Stimulated activated CD8-positive, alpha-beta memory T cell treated with anti-CD3 and anti-CD28 coated beads, Interleukin-7, amount 100 ng/mL, for 24 hours (primary cell): ENCODE results near the gene TRAPPC6A.
A peak's percentile ranks its signal among the peaks of the same experiment; 100 is the strongest.
"Not testable (repeated sequence)": the region's sequence is repeated elsewhere in the genome, so short reads cannot be mapped to it uniquely, and the experiment has no call there.

Experiments used
- DNase-seq: peaks from one replicate; pipeline ENCODE4 v3.0.0-alpha.2; 2020; ENCODE audit warnings: low read depth

Gene TRAPPC6A

GRCh38 chr19:45130888-45131615 is 47.0 kb downstream of the TRAPPC6A start:
- DNase-seq = no peak

- no peak for DNase-seq
Observed at GRCh38 chr19:45130236-45130635, 47.8 kb downstream of the TRAPPC6A start.

- no peak for DNase-seq
Observed at GRCh38 chr19:45128806-45129205, 49.2 kb downstream of the TRAPPC6A start.

GRCh38 chr19:45128146-45128545 is 49.9 kb downstream of the TRAPPC6A start:
- no peak for DNase-seq

- DNase-seq = no peak
Observed at GRCh38 chr19:45126654-45127053, 51.4 kb downstream of the TRAPPC6A start.

- DNase-seq = peak; percentile 61
Observed at GRCh38 chr19:45125975-45126493, 52.0 kb downstream of the TRAPPC6A start.

GRCh38 chr19:45125360-45125759 is 52.7 kb downstream of the TRAPPC6A start:
- no peak for DNase-seq

- no peak for DNase-seq
Observed at GRCh38 chr19:45124021-45124420, 54.0 kb downstream of the TRAPPC6A start.

GRCh38 chr19:45123440-45123850 is 54.6 kb downstream of the TRAPPC6A start:
- DNase-seq = no peak

GRCh38 chr19:45122832-45123231 is 55.2 kb downstream of the TRAPPC6A start:
- no peak for DNase-seq

- no peak for DNase-seq
Observed at GRCh38 chr19:45121827-45122345, 56.2 kb downstream of the TRAPPC6A start.

GRCh38 chr19:45119582-45119981 is 58.5 kb downstream of the TRAPPC6A start:
- no peak for DNase-seq

GRCh38 chr19:45118591-45119355 is 59.3 kb downstream of the TRAPPC6A start:
- not testable (repeated sequence) for DNase-seq

GRCh38 chr19:45118106-45118505 is 59.9 kb downstream of the TRAPPC6A start:
- DNase-seq = no peak

- no peak for DNase-seq
Observed at GRCh38 chr19:45117671-45118070, 60.4 kb downstream of the TRAPPC6A start.

- DNase-seq = peak; percentile 38
Observed at GRCh38 chr19:45117167-45117594, 60.9 kb downstream of the TRAPPC6A start.

- DNase-seq = no peak
Observed at GRCh38 chr19:45115809-45116615, 62.0 kb downstream of the TRAPPC6A start.

- no peak for DNase-seq
Observed at GRCh38 chr19:45114116-45114515, 63.9 kb downstream of the TRAPPC6A start.

- no peak for DNase-seq
Observed at GRCh38 chr19:45113628-45114027, 64.4 kb downstream of the TRAPPC6A start.
